IPS-18c (cell line): Measurements from ENCODE around the gene SHQ1.

Experiments
- H3K4me3 ChIP-seq: 2 replicates; pipeline ENCODE4 v1.7.0; 2013; ENCODE audit warnings: low read depth, mild to moderate bottlenecking, low read length, moderate library complexity; ENCODE audit not compliant: insufficient read depth
- H3K9me3 ChIP-seq: one replicate; pipeline ENCODE4 v1.6.1; 2013; ENCODE audit warnings: mild to moderate bottlenecking, low read length, moderate library complexity; ENCODE audit not compliant: control insufficient read depth, insufficient read depth

SHQ1 gene

GRCh38 chr3:72847751-72848702 is at the start of gene SHQ1:
Gene SHQ1, minus strand, starts transcription at chr3:72848445. Its CDS starts 105 bp downstream, at chr3:72848340.
- H3K9me3 ChIP-seq = no peaks in the 10 kb centered on the region
- H3K4me3 ChIP-seq = peak within 1 kb of the TSS; percentile 97

DNA sequence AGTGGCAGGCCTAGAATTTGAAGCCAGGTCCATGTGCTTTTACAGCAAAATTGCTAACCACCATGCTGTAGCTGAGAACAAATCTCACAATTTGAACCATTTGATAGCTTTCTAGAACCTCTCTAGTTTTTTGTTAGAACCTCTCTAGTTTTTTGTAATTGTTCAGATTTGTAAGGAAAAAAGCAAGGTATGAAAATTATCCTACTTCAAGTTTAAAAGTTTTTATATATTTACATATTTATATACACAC is 49.4 kb upstream of the SHQ1 start:
- no peaks in the 10 kb centered on the region for H3K9me3 ChIP-seq

DNA sequence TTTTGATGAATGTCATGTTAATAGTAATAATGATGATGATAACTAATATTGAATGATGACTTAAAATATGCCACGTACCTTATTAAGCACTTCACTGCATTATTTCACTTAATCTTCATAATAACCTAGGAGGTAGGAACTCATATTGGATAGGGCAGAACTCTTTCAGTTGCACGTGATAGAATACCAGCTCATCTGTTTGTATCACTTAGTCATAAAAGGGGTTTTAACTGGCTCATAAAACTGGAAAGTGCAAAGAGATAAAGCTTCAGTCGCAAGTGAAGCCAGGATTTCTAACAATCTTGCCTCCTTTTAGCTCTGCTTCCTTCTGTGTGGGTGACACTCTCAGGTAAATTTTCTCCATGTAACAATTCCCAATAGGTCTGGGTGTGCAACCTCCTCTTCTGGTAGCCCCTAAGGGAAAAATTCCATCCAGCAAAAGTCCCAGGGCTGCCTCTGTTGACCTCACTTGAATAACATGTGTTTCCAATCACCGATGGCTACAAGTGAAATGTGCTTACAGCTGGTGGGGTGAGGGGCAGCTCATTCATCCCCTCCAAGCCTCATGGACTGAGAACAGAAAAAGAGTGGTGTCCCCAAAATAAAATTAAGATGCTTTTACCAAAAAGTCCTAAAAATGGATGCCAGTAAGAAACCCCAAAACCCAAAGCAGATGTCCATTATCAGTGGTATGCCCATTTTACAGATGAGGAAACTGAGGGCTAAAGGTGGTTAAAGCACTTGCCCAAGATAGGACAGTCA is 48.9 kb upstream of the SHQ1 start:
- H3K9me3 ChIP-seq = no peaks in the 10 kb centered on the region
- no peak overlapping the region for H3K4me3 ChIP-seq

More for the DNA sequence above, 49.4 kb upstream of the SHQ1 start:
- no peak overlapping the region for H3K4me3 ChIP-seq

GRCh38 chr3:72894976-72895552 is 46.8 kb upstream of the SHQ1 start:
- no peak overlapping the region for H3K4me3 ChIP-seq

GRCh38 chr3:72892870-72893269 is 44.6 kb upstream of the SHQ1 start:
- Histone ChIP-seq H3K4me3 (no peak overlapping the region), H3K9me3 (no peaks in the 10 kb centered on the region)

More at GRCh38 chr3:72894976-72895552, 46.8 kb upstream of the SHQ1 start:
- no peaks in the 10 kb centered on the region for H3K9me3 ChIP-seq

- H3K4me3 ChIP-seq = no peak overlapping the region
- no peaks in the 10 kb centered on the region for H3K9me3 ChIP-seq
These were observed 44.0 kb upstream of the SHQ1 start for GRCh38 chr3:72892081-72892775.

DNA sequence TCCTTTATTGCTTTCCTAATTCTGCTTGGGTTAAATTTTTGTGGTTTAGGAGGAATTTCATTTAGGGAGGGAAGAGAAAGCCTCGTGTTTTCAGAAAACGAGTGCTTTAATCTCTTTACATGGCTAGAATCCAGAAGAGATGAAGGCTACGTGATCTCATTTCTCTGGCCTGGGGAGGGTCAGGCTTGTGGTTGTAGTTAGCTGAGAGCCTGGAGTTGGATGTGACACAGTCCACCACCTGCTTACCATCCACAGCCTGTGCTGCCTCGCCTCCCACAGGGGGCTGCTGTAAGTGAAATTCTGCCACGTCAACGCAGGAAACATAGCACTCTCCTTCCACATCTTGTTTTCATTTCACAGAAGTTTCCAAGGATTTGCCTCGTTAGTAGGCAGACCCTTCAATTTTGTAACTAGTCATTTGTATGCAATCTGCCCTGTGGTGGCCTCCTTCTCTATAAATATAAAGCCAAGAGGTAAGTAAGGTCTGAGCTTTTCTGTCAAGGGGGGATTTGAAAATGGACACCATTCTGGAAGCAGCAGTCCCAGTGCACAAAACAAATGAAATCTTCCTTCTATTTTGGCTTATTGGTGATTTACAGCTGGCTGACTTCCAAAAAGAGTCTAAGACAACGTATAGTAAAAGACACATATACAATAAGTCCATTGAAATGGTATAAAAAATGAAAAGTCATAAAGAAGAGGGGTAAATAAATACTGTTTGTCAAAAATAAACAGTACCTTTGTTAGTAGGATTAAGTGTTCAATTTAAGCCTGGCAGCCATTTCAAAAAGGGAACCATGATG is 43.0 kb upstream of the SHQ1 start:
- H3K4me3 ChIP-seq = no peak overlapping the region
- H3K9me3 ChIP-seq = no peaks in the 10 kb centered on the region

DNA sequence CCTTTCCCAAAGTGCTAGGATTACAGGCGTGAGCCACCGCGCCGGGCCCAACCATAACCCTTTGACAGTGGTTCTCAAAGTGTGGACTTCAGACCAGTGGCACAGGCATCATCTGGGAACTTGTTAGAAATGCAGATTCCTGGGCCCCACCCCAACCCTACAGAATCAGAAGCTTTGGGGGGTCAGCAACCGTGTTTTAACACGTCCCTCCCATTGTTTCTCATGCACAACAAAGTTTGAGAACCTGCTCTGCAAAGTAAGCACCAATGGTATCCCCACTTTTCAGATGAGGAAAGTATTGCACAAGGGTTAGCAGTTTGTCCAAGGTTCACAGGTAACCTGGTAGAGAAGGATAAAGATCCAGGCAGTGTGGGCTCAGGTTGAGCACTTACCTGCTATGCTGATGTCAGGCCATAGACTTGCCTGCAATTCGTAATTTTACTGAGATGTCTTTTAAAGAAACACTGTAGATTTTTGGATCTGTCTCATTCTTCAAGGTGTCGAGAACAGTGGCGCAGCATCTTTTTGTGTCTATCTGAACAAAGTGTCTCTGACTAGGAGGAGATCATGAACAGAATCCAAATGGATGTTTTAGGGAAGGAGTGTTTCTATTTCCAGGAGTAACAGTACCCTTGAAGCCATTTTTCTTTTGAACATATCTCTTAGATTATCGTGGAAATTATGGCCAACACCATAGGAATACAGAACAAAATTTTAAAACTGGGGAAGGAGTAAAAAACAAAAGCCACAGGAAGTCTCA is 42.1 kb upstream of the SHQ1 start:
- Histone ChIP-seq H3K4me3 (no peak overlapping the region), H3K9me3 (no peaks in the 10 kb centered on the region)

GRCh38 chr3:72889310-72890165 is 41.3 kb upstream of the SHQ1 start:
- Histone ChIP-seq H3K9me3 (no peaks in the 10 kb centered on the region), H3K4me3 (no peak overlapping the region)

DNA sequence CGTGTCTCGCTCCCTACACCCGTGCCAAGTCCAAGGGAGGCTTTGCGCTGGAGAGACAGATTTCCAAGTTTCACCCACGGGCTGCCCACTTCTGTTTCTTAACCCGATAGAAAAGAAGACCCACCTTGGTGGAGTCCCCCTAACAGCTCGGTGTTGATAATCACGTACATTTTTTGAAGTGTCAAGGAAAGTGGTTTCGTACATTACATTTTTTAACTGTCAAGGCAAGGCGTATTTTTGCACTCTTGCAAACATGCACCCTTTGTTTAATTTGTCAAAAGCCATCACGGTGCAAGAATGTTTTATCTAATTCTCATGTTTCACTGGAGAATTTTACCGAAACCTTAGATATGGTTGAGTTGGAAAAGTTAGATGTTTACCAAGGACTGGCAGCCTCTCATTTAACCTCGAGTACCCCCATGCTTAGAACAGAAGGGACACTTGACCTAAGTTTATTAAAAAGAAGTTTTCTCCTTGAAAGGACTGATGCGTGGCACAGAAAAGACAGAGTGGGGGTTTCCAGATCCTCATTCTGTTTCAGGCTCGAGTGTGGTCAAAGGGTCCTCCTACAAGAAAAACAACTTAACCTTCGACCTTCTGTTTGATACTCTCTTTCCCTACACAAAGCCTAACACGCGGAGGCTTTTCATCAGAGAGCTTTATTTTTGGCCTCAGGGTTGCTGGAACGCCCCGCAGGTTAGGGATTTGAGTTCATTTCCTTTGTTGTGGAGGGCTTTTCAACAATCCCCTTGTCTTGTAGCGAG is 40.5 kb upstream of the SHQ1 start:
- Histone ChIP-seq H3K4me3 (peak overlapping the region; percentile 40), H3K9me3 (no peaks in the 10 kb centered on the region)

GRCh38 chr3:72887705-72888545 is 39.7 kb upstream of the SHQ1 start, which contains the start of gene GXYLT2:
Gene GXYLT2, plus strand, starts transcription at chr3:72888046. Its CDS starts 188 bp downstream, at chr3:72888234.
- H3K9me3 ChIP-seq = no peaks in the 10 kb centered on the region
- peak within 1 kb of the TSS; percentile 49 for H3K4me3 ChIP-seq

GRCh38 chr3:72887343-72887704 is 39.1 kb upstream of the SHQ1 start:
- Histone ChIP-seq H3K4me3 (peak overlapping the region; percentile 49), H3K9me3 (no peaks in the 10 kb centered on the region)

GRCh38 chr3:72872183-72872582 is 23.9 kb upstream of the SHQ1 start:
- no peaks in the 10 kb centered on the region for H3K9me3 ChIP-seq
- no peak overlapping the region for H3K4me3 ChIP-seq
